WTC11 (cell line): ENCODE data around the gene SNX30. TPM values are rescaled to one million over a fixed set of nuclear protein-coding genes. Genes with fewer than 3 reads are reported as not detected.

Source experiments
- ATAC-seq: fragments of 200-7000 bp; cut with Tn5 transposase; 2 replicates; pipeline ENCODE4 v1.10.0; 2021; ENCODE audit warnings: mild to moderate bottlenecking, moderate library complexity
- CTCF ChIA-PET: fragments of 300-600 bp; sonication (Branson Sonifier 250); formaldehyde crosslinking; loops from one replicate; lab custom pipeline; 2021; ENCODE audit warnings: antibody characterized with exemption; lab: Charles Lee
- POLR2A ChIA-PET: fragments of 350-600 bp; sonication (Branson Sonifier 250); formaldehyde crosslinking; loops from one replicate; lab custom pipeline; 2021; ENCODE audit warnings: antibody characterized with exemption; lab: Charles Lee
- DNase-seq: peaks from one replicate; pipeline ENCODE4 v3.0.0; 2021; ENCODE audit warnings: low spot score
- H3K27ac Mint-ChIP-seq: 2 replicates; pipeline ENCODE4 v1.8.0; 2021; ENCODE audit warnings: mixed read lengths
- H3K27me3 Mint-ChIP-seq: 2 replicates; pipeline ENCODE4 v1.8.0; 2021; ENCODE audit warnings: low read depth, mild to moderate bottlenecking, moderate library complexity, mixed read lengths
- H3K36me3 Mint-ChIP-seq: 2 replicates; pipeline ENCODE4 v1.8.0; 2021; ENCODE audit warnings: mixed read lengths
- H3K4me1 Mint-ChIP-seq: 2 replicates; pipeline ENCODE4 v1.8.0; 2022; ENCODE audit warnings: mixed read lengths
- H3K4me3 Mint-ChIP-seq: 2 replicates; pipeline ENCODE4 v1.8.0; 2021; ENCODE audit warnings: mild to moderate bottlenecking, moderate library complexity, mixed read lengths
- H3K9me3 Mint-ChIP-seq: 2 replicates; pipeline ENCODE4 v1.8.0; 2021; ENCODE audit warnings: mixed read lengths
- ATF1 ChIP-seq: sonication (generic); formaldehyde crosslinking; IDR thresholded peaks from 2 replicates; pipeline ENCODE4 v1.8.1; 2023; ENCODE audit warnings: mild to moderate bottlenecking, moderate library complexity, missing genetic modification reagents
- ERG ChIP-seq: fragments of 250-450 bp; sonication (Bioruptor Pico); IDR thresholded peaks from 2 replicates; pipeline ENCODE4 v1.8.0; 2021; ENCODE audit warnings: mild to moderate bottlenecking
- FOXP4 ChIP-seq: sonication (generic); formaldehyde crosslinking; IDR thresholded peaks from 2 replicates; pipeline ENCODE4 v1.8.0; 2022; ENCODE audit warnings: mild to moderate bottlenecking, missing genetic modification reagents
- GRHL2 ChIP-seq: fragments of 250-450 bp; sonication (Bioruptor Pico); IDR thresholded peaks from 2 replicates; pipeline ENCODE4 v1.8.0; 2022; ENCODE audit warnings: mild to moderate bottlenecking, moderate library complexity; ENCODE audit not compliant: insufficient replicate concordance, severe bottlenecking
- KAT7 ChIP-seq: sonication (generic); formaldehyde crosslinking; IDR thresholded peaks from 2 replicates; pipeline ENCODE4 v1.8.1; 2023; ENCODE audit warnings: missing genetic modification reagents, mild to moderate bottlenecking, borderline replicate concordance
- NFE2L1 ChIP-seq: sonication (generic); formaldehyde crosslinking; IDR thresholded peaks from 2 replicates; pipeline ENCODE4 v1.8.1; 2023; ENCODE audit warnings: missing genetic modification reagents
- NR2C2 ChIP-seq: sonication (generic); formaldehyde crosslinking; IDR thresholded peaks from 2 replicates; pipeline ENCODE4 v1.8.0; 2022; ENCODE audit warnings: mild to moderate bottlenecking, missing genetic modification reagents
- PREB ChIP-seq: sonication (generic); formaldehyde crosslinking; IDR thresholded peaks from 2 replicates; pipeline ENCODE4 v1.8.1; 2022; ENCODE audit warnings: mild to moderate bottlenecking, missing genetic modification reagents, moderate library complexity, borderline replicate concordance
- RELA ChIP-seq: sonication (generic); formaldehyde crosslinking; IDR thresholded peaks from 2 replicates; pipeline ENCODE4 v1.8.1; 2022; ENCODE audit warnings: missing genetic modification reagents, mild to moderate bottlenecking, borderline replicate concordance
- ZNF121 ChIP-seq: sonication (generic); formaldehyde crosslinking; IDR thresholded peaks from 2 replicates; pipeline ENCODE4 v1.8.0; 2023; ENCODE audit warnings: missing genetic modification reagents
- ZNF138 ChIP-seq: sonication (generic); formaldehyde crosslinking; conservative IDR thresholded peaks from 2 replicates; pipeline ENCODE4 v1.8.1; 2022; ENCODE audit warnings: mild to moderate bottlenecking, moderate library complexity, missing genetic modification reagents
- ZNF317 ChIP-seq: sonication (generic); formaldehyde crosslinking; IDR thresholded peaks from 2 replicates; pipeline ENCODE4 v1.8.1; 2023; ENCODE audit warnings: low read depth, mild to moderate bottlenecking, moderate library complexity, missing genetic modification reagents, borderline replicate concordance
- ZNF416 ChIP-seq: fragments of 250-450 bp; sonication (Bioruptor Pico); IDR thresholded peaks from 2 replicates; pipeline ENCODE4 v1.9.0; 2021; ENCODE audit warnings: mild to moderate bottlenecking, inconsistent platforms
- total RNA-seq: library from RNA; stranded (reverse); gene quantifications from 3 replicates; pipeline ENCODE4 v1.2.3, GENCODE V29; 2021
- TF ChIP-seq, protein P1 (sequence below): sonication (generic); formaldehyde crosslinking; IDR thresholded peaks from 2 replicates; pipeline ENCODE4 v1.8.0; 2023; ENCODE audit warnings: missing genetic modification reagents
- TF ChIP-seq, protein P2 (sequence below): sonication (generic); formaldehyde crosslinking; IDR thresholded peaks from 2 replicates; pipeline ENCODE4 v1.8.1; 2023; ENCODE audit warnings: mild to moderate bottlenecking, missing genetic modification reagents, borderline replicate concordance
- TF ChIP-seq, protein P3 (sequence below): fragments of 250-450 bp; sonication (Bioruptor Pico); IDR thresholded peaks from 2 replicates; pipeline ENCODE4 v1.9.0; 2021; ENCODE audit warnings: mild to moderate bottlenecking
- TF ChIP-seq, protein P4 (sequence below): sonication (generic); formaldehyde crosslinking; IDR thresholded peaks from 2 replicates; pipeline ENCODE4 v1.8.1; 2023; ENCODE audit warnings: mild to moderate bottlenecking, missing genetic modification reagents, moderate library complexity
- TF ChIP-seq, protein P5 (sequence below): sonication (generic); formaldehyde crosslinking; IDR thresholded peaks from 2 replicates; pipeline ENCODE4 v1.8.1; 2023; ENCODE audit warnings: mild to moderate bottlenecking, missing genetic modification reagents

The SNX30 gene
- total RNA-seq, 1 experiment from 2014 or later: 13.4 TPM

GRCh38 chr9:112822618-112823017, 72.1 kb downstream of the SNX30 start (continued):
- TF ChIP-seq, protein P1, sequence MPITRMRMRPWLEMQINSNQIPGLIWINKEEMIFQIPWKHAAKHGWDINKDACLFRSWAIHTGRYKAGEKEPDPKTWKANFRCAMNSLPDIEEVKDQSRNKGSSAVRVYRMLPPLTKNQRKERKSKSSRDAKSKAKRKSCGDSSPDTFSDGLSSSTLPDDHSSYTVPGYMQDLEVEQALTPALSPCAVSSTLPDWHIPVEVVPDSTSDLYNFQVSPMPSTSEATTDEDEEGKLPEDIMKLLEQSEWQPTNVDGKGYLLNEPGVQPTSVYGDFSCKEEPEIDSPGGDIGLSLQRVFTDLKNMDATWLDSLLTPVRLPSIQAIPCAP: no peak
- TF ChIP-seq PREB (CRISPR knock-in tag) (no peak), NR2C2 (CRISPR knock-in tag) (no peak), NFE2L1 (CRISPR knock-in tag) (no peak), KAT7 (CRISPR knock-in tag) (no peak)
- TF ChIP-seq, protein P2, sequence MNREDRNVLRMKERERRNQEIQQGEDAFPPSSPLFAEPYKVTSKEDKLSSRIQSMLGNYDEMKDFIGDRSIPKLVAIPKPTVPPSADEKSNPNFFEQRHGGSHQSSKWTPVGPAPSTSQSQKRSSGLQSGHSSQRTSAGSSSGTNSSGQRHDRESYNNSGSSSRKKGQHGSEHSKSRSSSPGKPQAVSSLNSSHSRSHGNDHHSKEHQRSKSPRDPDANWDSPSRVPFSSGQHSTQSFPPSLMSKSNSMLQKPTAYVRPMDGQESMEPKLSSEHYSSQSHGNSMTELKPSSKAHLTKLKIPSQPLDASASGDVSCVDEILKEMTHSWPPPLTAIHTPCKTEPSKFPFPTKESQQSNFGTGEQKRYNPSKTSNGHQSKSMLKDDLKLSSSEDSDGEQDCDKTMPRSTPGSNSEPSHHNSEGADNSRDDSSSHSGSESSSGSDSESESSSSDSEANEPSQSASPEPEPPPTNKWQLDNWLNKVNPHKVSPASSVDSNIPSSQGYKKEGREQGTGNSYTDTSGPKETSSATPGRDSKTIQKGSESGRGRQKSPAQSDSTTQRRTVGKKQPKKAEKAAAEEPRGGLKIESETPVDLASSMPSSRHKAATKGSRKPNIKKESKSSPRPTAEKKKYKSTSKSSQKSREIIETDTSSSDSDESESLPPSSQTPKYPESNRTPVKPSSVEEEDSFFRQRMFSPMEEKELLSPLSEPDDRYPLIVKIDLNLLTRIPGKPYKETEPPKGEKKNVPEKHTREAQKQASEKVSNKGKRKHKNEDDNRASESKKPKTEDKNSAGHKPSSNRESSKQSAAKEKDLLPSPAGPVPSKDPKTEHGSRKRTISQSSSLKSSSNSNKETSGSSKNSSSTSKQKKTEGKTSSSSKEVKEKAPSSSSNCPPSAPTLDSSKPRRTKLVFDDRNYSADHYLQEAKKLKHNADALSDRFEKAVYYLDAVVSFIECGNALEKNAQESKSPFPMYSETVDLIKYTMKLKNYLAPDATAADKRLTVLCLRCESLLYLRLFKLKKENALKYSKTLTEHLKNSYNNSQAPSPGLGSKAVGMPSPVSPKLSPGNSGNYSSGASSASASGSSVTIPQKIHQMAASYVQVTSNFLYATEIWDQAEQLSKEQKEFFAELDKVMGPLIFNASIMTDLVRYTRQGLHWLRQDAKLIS (CRISPR knock-in tag): no peak

DNA sequence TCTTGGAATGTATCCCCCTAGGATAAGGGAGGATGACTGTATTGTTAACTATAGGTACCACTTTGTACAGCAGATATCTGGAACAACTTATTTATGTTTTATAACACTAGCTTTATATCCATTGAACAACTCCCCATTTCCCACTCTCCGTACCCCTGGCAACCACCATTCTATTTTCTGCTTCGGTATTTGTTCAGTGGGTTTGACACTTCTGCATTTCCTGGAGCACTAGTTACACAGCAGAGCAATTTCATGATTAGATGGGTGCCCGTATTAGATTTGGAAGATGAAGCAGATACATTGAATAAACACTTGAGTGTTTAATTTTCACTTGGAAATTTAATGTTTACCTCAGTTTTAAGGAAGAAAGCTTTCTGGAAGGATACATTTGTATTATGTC, 72.7 kb downstream of the SNX30 start:
- Mint-ChIP-seq H3K27ac (no peak overlapping the region), H3K9me3 (no peaks in the 10 kb centered on the region), H3K36me3 (peaks cover 13% of the 10 kb centered on the region), H3K4me3 (no peak overlapping the region), H3K4me1 (no peaks in the 10 kb centered on the region), H3K27me3 (no peaks in the 10 kb centered on the region)
- TF ChIP-seq ZNF121 (CRISPR knock-in tag) (no peak), FOXP4 (CRISPR knock-in tag) (no peak), ATF1 (CRISPR knock-in tag) (no peak), ERG (CRISPR knock-in tag) (no peak), RELA (CRISPR knock-in tag) (no peak), ZNF416 (CRISPR knock-in tag) (no peak), ZNF317 (CRISPR knock-in tag) (no peak), ZNF138 (CRISPR knock-in tag) (no peak), GRHL2 (CRISPR knock-in tag) (no peak)
- TF ChIP-seq, protein P3, sequence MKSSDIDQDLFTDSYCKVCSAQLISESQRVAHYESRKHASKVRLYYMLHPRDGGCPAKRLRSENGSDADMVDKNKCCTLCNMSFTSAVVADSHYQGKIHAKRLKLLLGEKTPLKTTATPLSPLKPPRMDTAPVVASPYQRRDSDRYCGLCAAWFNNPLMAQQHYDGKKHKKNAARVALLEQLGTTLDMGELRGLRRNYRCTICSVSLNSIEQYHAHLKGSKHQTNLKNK (CRISPR knock-in tag): no peak
- TF ChIP-seq, protein P4, sequence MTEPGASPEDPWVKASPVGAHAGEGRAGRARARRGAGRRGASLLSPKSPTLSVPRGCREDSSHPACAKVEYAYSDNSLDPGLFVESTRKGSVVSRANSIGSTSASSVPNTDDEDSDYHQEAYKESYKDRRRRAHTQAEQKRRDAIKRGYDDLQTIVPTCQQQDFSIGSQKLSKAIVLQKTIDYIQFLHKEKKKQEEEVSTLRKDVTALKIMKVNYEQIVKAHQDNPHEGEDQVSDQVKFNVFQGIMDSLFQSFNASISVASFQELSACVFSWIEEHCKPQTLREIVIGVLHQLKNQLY (CRISPR knock-in tag): no peak
- TF ChIP-seq, protein P5, sequence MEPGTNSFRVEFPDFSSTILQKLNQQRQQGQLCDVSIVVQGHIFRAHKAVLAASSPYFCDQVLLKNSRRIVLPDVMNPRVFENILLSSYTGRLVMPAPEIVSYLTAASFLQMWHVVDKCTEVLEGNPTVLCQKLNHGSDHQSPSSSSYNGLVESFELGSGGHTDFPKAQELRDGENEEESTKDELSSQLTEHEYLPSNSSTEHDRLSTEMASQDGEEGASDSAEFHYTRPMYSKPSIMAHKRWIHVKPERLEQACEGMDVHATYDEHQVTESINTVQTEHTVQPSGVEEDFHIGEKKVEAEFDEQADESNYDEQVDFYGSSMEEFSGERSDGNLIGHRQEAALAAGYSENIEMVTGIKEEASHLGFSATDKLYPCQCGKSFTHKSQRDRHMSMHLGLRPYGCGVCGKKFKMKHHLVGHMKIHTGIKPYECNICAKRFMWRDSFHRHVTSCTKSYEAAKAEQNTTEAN (CRISPR knock-in tag): no peak
- POLR2A ChIA-PET: no interaction called here
- DNase-seq (no peak), ATAC-seq (no peak)
- CTCF ChIA-PET: no interaction called here
